ENCODE measurements around the gene CHRDL2.

CHRDL2 gene

DNA sequence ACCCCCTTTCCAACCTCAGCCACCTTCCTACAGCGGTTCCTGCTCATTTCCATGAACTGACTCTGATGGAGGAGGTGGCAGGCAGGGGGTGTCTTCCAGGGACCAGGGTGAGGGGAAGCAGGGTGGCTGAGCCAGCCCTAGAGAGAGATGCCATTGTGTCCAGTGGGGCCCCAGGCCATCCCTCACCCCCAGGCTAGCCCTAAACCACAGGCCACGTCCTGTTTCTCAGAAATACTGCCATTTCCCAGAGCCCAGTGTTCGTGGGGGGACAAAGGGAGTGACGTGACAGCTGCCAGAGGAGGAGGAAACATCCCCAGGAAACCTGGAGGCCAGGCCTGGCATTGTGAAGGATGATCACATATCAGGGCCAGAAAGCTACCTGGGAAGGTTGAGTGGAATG lies 39.5 kb downstream of the CHRDL2 start:
- no peak overlapping the region for H3K4me3 ChIP-seq (ENCODE audit: low read depth, low read length)
- no peak for DNase-seq (ENCODE audit: low read depth)

DNA sequence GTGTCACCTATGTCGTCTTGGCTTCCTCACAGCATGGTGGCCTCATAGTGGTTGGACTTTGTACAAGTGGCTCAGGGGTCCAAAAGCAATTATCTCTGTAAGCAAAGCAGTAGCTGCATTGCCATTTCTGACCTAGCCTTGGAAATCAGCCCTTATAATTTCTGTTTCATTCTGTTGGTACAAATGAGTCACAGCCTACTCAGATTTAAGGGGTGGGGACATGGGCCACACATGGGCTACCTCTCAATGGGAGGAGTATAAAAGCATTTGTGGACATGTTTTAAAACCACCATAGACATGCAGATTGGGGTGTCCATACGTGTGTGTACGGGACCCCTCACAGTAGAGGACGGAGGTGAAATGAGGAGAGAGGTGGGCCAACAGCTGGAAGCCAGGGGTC lies 41.6 kb downstream of the CHRDL2 start:
- no peak for DNase-seq (ENCODE audit: low read depth)

DNA sequence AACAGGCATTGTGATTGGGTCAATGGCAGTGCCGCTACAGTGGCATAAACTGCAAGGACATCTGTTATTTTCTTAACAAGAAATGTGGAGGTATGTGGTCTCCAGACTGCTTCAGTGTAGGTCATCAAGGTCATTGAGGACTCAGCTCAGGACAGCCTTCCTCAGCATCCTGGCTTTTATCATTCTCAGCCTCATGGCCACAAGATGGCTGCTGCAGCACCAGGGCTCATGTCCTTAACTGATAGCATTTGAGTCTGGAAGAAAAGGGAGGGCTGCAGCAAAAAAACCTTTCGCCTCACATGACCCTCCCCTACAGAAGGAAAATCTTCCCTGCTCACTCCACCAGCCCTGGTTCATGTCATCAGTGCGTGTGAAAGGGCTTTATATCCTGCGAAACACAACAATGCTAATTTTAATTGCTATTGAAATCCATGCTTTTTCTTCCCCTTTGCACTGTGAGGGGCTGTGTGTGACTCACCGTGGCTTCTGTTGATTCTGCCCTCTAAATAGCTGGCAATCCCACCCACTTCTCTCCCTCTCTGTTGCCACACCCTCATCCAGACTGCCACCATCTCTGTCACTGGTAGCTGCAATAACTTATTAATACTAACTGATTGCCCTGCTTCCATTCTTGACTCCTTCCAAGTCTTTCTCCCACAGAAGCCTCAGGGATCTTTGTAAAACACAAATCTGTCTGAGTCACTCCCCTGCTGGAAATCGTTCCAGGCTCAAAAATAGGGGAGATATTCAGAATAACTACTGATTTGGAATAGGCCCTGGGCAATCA lies 43.8 kb downstream of the CHRDL2 start:
- H3K4me3 ChIP-seq (ENCODE audit: low read depth, low read length), result no peak overlapping the region
- DNase-seq (ENCODE audit: low read depth), result no peak

More for the DNA sequence above, 41.6 kb downstream of the CHRDL2 start:
- H3K4me3 ChIP-seq (ENCODE audit: low read depth, low read length), result no peak overlapping the region

DNA sequence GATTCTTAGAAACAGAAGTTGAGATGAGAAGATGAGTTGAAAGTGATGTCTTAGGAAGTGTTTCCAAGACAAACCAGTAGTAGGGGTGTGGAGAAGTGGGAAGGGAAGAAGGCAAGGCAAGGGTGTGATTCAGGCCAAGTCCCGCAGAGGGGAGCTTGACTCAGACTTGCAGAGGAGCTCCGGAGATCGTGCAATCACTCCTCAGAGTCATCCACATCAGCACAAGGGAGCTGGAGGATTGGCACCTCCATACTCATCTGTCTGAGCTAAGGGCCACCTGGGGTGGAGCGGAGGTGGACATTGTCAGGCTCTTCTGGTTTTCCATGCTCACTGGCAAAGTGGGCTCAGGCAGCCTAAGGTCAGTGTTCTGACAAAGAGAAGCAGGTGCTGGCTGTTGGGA lies 44.4 kb downstream of the CHRDL2 start:
- H3K4me3 ChIP-seq (ENCODE audit: low read depth, low read length), result no peak overlapping the region
- DNase-seq (ENCODE audit: low read depth), result no peak

DNA sequence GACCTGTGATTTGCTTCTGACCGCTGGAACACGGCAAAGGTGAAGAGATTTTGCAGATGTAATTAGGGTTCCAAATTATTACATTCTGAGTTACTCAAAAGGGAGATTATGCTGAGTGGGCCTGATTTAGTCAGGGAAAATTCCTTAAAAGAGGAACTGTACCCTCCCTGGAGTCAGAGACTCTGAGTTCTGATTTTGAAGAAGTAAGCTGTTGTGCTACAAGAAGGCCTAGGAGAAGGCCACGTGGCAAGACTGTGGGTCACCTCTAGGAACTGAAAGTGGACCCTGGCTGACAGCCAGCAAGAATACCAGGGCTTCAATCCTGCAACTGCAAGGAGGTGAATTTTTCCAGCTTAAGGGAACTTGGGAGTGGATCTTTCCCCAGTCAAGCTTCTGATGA lies 45.3 kb downstream of the CHRDL2 start:
- no peak for DNase-seq (ENCODE audit: low read depth)
- H3K4me3 ChIP-seq (ENCODE audit: low read depth, low read length), result no peak overlapping the region

DNA sequence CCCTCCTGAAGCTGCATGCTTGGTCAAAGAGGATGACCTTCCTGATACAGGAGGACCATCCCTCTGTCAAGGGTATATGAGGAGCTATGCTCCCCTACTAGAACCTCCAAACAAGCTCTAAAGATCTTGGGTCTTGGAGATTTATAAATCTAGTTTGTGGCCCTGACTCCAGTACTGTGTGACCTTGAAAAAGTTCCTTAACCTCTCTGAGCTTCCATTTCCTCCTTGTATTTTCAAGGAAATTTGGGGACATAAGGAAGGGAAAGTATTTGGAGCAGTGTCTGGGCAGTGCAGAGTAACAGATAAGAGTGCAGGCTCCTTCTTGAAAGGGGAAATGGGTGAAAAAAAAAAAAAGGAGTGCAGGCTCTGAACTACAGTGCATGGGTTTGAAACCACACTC lies 45.9 kb downstream of the CHRDL2 start:
- no peak for DNase-seq (ENCODE audit: low read depth)
- H3K4me3 ChIP-seq (ENCODE audit: low read depth, low read length), result no peak overlapping the region

DNA sequence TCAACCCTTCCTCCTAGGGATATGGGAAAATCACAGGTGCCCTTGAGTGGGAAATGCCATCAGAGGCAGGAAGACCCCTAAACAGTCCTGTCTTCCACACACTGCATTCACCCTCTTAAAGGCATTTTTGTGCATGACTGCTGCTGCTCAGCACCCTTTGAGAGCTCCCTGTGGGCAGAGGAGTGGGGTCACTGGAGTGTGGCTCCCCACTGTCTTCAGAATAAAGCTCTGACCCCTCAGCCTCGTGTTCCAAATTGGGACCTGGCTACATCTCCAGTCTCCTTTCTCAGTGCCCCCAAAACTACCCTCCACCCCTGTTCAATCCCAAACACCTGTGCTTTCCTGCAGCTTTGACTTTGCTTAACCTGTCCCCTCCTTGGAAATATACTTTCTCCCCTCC lies 46.6 kb downstream of the CHRDL2 start:
- H3K4me3 ChIP-seq (ENCODE audit: low read depth, low read length), result no peak overlapping the region
- no peak for DNase-seq (ENCODE audit: low read depth)

DNA sequence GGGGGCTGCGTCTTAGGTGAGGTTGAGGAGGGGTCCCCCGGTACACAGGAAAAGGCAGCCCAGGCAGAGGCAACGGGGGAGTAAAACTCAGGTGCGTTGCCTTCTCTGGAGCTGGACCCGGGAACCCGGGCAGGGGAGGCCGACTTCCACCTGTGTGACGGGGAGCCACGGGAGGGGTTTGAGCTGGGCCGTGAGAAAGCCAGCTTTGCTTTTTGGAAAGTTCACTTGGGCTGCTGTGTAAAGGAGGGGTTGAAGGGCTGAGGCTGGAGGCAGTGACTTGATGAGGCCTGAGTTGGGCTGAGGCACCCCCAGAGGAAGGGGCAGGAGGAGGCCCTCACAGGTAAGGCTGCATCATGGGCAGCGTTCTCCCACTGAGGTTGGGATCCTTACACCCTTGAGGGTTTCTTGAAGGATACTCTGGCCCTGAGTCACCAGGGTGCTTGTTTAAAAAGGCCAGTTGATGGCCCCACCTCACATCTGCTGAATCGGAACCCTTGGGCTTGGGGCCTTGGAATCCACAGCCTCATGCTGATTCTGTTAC lies 47.2 kb downstream of the CHRDL2 start:
- H3K4me3 ChIP-seq (ENCODE audit: low read depth, low read length), result no peak overlapping the region
- no peak for DNase-seq (ENCODE audit: low read depth)

DNA sequence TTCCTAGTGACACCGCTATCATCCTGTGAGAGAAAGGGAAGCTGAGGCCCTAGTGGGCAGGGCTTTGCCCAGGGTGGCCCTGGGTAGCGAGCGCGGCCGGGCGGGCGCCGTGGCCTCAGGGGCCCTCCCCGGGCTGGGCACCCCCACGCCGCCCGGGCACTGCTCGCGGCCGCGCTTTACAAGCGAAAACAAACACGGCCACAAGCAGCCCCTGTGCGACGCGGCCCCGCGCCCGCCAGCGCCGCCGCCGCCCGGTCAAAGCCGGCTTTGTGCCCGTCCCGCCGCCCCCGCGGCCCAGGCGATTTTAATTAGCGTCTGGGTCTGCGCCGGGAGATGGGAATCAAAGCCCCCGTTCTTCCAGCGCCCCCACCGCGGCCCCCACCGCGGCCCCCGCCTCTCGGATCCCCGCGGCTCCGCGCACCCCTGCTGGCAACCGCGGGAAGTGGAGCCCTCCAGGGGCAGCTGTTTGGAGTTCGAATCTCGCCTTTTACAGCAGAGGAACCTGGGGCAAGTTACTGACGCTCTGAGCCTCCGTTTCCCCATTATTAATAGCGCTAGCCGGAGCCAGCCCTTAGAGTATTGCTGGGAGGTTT lies 47.9 kb downstream of the CHRDL2 start:
- peak overlapping the region; percentile 27 for H3K4me3 ChIP-seq (ENCODE audit: low read depth, low read length)
- DNase-seq (ENCODE audit: low read depth), result no peak

DNA sequence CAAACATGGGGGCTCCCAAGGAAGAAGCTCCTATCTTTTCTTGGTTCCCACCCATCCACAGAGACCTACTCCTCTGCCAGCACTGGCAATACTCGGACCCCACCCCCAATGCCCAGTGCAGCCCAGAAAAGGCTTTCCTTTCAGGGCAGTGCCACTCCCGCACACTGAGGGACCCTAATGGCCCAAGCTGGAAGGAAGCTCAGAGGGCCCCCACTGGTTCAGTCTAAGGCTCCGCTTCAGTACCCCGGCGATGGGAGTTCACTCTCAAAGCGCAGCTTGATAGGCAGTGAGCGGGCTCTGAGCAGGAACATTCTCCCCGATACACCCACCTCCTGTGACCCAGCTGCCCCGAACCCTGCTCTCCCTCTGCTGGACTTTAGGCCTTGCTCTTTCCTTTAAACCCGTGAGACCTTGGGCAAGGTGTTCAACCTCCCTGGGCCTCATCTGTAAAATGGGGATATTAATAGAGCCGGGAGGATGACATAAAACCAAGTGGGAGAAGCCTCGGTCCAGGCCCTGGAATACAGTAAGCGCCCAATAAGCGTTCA lies 48.4 kb downstream of the CHRDL2 start:
- H3K4me3 ChIP-seq (ENCODE audit: low read depth, low read length), result no peak overlapping the region
- no peak for DNase-seq (ENCODE audit: low read depth)

DNA sequence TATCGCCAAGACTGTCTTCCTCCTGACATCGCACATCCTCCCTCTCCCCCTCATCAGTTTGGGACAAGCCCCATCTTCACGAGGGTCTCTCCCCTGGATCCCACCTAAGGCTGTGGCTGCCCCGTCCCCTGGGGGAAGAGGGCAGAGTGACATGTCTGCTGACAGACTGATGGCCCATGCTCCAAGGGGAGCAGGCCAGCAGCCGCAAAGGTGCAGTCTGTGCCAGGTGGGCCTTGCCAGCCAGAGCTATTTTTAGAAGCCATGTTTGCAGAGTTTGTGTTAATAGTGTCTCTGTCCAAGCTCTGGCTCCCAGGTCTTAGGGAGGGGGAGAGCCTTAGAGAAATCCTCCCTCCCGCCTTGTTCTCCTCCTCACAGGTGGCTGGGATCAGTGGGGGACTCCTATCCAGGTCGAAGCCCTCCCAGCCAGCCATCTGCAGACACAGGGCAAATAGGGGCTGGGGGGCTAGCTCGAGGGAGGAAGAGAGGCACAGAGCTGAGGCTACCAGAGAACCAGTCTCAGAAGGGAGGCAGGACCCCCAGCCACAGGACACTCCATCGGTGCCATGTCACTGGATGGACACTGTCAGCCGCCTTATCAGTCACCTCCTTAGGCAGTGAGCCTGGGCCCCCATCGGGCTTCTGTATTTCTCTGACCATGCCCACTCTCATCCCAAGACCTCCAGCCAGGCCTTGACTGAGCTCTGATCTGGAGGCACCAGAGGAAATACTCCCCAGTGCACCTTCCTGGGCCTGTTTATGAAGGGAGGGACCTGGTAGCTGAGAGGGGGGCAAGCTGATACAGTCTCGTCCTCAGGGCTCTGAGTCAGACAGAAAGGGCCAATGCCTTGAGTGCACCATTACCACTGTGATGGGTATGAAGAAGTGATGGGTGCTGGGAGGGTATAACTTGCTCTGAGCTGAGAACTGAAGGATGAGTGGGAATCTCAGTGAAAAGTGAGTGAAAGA lies 49.3 kb downstream of the CHRDL2 start:
- no peak overlapping the region for H3K4me3 ChIP-seq (ENCODE audit: low read depth, low read length)
- DNase-seq (ENCODE audit: low read depth), result no peak

DNA sequence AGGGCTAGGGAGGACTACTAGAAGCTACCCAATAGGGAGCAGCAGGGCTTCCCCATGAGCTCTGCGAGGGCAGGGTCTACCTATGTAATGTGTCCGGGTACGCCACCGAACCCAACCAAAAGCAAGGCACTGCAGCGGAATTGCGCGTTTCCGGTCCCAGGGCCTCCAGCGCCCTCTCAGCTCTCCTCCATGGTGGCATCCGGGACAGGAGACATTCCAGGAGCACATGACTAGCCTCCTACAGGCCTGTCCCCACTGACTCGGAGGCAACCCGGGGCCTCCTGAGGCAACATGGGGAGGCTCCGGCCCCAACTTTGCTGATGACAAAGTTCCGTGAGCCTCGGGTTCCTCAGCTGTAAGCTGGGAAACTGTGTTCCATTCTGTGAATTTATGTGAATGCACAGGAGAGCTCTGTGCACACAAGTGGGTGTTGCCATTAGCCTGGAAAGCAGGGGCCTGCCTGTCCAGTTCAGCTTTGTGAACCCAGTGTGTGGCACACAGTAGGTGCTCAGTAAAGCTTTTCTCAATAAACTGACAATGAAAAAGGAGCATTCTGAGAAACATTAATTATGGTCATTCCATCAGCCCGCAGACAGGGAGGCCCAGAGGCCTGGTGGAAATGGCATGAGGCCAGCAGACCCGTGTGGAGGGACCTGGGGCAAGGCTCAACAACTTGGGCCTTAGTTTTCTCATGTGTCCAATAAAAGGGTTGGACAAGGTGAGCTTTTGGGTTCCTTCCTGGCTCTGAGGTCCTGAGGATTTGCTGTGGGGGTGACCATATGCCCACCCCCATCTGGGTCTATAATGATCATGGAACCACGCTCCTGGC lies 50.3 kb downstream of the CHRDL2 start:
- DNase-seq (ENCODE audit: low read depth), result no peak
- H3K4me3 ChIP-seq (ENCODE audit: low read depth, low read length), result no peak overlapping the region

DNA sequence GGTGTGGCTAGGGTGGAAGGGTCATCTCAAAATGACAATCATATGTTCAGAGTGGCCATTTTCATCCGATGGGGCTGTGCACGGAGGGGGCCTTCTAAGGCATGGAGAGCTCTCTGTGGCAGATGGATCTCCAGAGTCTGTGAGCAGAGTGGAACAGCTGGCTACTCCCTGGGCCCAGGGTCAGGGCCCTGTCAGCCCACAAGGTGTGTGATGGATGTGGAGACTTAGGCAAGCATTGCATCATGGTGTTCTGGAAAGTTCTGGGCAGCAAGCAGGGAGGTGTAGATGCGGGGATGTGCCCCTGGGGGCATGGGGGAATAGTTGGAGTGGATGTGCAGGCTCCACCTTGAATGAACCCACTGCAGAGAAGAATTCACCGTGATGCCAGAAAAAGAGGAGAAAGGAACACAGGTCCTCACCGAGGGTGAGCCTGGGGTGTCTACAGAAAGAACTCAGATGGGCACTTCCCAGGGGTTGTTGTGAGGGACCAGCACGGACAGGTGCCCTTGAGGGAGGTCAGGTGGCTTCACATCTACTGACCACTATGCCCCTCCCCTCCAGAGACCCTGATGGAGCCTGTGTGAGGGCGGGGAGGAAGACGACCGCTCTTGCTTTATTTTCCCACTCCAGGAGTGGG lies 51.1 kb downstream of the CHRDL2 start:
- H3K4me3 ChIP-seq (ENCODE audit: low read depth, low read length), result no peak overlapping the region
- DNase-seq (ENCODE audit: low read depth), result no peak

DNA sequence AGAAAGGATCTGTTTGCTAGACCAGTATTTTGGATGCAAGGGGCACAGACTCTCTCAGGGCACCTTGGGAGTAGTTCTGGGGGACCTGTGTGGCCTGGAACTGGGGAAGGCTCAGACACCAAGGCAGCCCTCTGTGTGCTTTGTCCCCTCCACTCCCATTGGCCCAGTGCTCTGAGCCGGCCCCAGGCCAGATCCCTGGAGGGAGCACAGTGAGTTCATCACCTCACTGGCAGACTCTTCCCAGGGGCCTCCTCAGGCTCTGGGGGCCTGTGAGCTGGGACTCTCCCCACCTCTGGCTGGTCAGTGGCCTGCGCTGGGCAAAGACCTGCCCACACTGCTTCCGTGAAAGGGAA lies 51.7 kb downstream of the CHRDL2 start:
- no peak overlapping the region for H3K4me3 ChIP-seq (ENCODE audit: low read depth, low read length)
- DNase-seq (ENCODE audit: low read depth), result no peak

DNA sequence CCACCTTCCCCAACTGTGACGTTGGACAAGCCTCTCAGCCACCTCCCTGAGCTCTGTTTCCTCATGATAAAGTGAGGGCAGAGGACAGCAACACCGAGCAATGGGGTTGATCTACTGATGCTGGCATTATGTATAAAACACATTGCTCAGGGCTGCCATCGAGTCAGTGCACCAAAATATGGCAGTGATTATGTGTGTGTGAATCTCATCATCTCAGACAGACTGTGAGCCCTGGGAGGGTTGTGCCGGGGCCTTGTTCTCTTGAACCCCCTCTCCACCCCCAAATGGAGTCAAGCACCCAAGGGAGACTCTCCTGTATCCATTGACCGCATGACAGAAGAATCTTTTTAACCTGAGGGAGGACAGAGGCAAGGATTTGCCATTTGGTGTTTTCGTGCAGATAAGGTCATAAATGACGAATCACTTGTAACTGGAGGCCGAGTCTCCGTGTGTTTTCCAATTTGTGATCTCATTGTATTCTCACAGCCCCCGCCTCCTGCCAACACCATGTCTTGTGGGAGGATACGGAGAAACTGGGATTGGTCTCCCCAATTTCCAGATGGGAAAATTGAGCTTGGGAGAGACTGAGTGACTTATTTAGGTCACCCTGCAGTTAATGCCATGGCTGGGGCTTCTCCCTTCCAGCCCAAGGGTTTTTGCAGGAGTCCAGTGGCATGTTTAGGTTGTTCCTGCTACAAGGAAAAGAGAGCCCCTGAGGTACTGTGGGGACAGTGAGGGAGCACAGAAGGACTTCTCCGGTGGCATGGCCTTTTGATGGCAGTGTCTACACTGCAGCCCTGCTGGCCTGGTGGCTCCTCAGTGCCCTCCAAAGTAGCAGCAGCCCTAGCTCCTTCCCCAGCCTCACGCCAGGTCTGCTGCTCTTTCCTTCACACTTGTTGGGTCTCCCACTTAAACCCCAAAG lies 52.4 kb downstream of the CHRDL2 start:
- H3K4me3 ChIP-seq (ENCODE audit: low read depth, low read length), result no peak overlapping the region
- DNase-seq (ENCODE audit: low read depth), result no peak

DNA sequence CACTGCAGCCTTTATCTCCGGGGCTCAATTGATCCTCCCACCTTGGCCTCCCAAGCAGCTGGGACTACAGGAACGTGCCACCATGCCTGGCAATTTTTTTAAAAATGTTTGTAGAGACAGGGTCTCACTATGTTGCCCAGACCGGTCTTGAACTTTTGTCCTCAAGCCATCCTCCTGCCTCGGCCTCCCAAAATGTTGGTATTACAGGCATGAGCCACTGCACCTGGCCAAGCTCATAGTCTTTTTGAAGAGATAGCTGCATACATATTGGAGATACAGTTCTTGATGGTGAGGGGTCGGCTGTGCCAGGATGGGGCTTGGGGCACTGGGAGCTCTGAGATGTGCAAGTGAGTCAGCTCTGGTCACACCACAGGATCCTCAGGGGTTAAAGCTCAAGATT lies 53.2 kb downstream of the CHRDL2 start:
- H3K4me3 ChIP-seq (ENCODE audit: low read depth, low read length), result no peak overlapping the region
- DNase-seq (ENCODE audit: low read depth), result no peak

DNA sequence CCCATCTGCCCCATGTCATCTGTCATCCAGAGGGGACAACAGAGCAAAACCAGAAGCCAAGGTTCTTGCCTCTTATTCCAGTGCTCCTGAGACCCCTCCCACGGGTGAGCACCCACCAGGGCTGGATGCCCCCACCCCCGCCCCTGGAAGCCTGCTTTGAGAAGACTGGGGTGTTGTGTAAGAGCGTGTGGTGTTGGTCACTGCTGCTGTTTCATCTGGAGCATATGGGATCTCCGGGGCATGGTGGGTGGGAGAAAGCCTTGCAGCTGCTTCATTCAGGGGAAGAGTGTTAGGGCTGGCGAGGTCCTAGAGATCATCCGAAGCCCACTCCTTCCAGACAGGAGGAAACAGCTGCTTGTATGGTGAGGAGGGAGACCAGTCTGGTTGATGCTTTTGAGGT lies 54.1 kb downstream of the CHRDL2 start:
- no peak for DNase-seq (ENCODE audit: low read depth)
- no peak overlapping the region for H3K4me3 ChIP-seq (ENCODE audit: low read depth, low read length)

DNA sequence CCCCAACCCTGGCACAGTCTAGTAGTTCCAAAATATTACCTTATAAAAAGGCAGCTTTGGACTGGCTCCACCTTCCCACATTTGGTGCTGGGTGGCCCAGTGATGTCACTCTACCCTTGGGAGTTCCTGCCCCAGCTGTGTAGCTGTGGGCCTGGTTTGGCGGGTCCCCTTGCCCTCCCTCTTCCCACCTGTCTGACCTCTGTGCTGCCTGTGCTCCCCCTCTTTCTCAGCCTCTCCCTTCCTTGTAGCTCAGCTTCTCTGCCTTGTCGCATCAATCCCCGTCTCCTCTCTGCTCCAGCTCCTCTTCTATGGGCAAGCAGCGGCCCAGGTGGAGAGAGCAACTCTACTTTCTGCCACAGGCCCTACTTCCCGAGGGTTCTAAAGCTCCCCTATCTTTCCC lies 54.6 kb downstream of the CHRDL2 start:
- no peak overlapping the region for H3K4me3 ChIP-seq (ENCODE audit: low read depth, low read length)
- DNase-seq (ENCODE audit: low read depth), result no peak

Data from skeletal muscle cell (primary cell).